ENCODE results near the gene FBXL17.

DNA sequence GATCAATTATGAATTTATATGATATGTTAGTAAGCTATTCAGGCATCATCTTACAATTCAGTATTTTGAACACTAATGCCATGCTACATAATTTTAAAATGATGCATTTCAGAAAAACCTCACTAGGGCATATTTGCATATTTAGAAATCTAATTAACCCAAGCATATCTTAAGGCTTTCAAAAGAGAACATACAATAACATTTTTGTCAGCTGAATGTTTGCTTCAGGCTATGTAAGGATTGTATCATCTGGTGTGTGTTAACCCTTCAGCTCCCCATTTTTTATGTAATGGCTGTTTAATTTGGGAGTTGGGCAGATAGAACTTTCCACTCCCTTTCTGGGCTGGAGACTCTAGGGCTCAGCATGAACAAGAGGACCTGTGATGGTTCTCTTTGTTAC, 412.1 kb downstream of the FBXL17 start:
- TF ChIP-seq, protein P1, sequence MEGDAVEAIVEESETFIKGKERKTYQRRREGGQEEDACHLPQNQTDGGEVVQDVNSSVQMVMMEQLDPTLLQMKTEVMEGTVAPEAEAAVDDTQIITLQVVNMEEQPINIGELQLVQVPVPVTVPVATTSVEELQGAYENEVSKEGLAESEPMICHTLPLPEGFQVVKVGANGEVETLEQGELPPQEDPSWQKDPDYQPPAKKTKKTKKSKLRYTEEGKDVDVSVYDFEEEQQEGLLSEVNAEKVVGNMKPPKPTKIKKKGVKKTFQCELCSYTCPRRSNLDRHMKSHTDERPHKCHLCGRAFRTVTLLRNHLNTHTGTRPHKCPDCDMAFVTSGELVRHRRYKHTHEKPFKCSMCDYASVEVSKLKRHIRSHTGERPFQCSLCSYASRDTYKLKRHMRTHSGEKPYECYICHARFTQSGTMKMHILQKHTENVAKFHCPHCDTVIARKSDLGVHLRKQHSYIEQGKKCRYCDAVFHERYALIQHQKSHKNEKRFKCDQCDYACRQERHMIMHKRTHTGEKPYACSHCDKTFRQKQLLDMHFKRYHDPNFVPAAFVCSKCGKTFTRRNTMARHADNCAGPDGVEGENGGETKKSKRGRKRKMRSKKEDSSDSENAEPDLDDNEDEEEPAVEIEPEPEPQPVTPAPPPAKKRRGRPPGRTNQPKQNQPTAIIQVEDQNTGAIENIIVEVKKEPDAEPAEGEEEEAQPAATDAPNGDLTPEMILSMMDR (IDR thresholded peaks at IDR 0.05): no peak
- no peak for TF ChIP-seq ZFX (IDR thresholded peaks at IDR 0.05; ENCODE audit: borderline replicate concordance)

Measured in 22Rv1 (cell line).